IMR-90 (cell line): ENCODE data around the gene APOBEC3H.

Source experiments
- BHLHE40 ChIP-seq: fragments of 150-350 bp; IDR thresholded peaks from 2 replicates; pipeline ENCODE4 v1.6.1; 2016; ENCODE audit warnings: mild to moderate bottlenecking, low read depth, low read length
- CEBPB ChIP-seq: IDR thresholded peaks from 2 replicates; pipeline ENCODE4 v1.6.1; 2012; ENCODE audit warnings: low read depth, low read length, improper control_type of control experiment
- CTCF ChIP-seq: conservative IDR thresholded peaks from 2 replicates; pipeline ENCODE4 v1.5.1; 2012; ENCODE audit warnings: mild to moderate bottlenecking, low read depth, low read length, improper control_type of control experiment
- FOS ChIP-seq: fragments of 150-350 bp; IDR thresholded peaks from 2 replicates; pipeline ENCODE4 v1.6.1; 2016; ENCODE audit warnings: low read depth, low read length
- MAFK ChIP-seq: IDR thresholded peaks from 2 replicates; pipeline ENCODE4 v1.6.1; 2012; ENCODE audit warnings: low read depth, low read length, improper control_type of control experiment
- MAZ ChIP-seq: IDR thresholded peaks from 2 replicates; pipeline ENCODE4 v1.6.1; 2012; ENCODE audit warnings: low read depth, mild to moderate bottlenecking, low read length, improper control_type of control experiment, moderate library complexity, borderline replicate concordance
- NFE2L2 ChIP-seq: fragments of 150-350 bp; IDR thresholded peaks from 2 replicates; pipeline ENCODE4 v1.6.1; 2016; ENCODE audit warnings: low read depth, mild to moderate bottlenecking, low read length
- POLR2A ChIP-seq: IDR thresholded peaks from 2 replicates; pipeline ENCODE4 v1.6.1; 2012; ENCODE audit warnings: mild to moderate bottlenecking, low read depth, low read length
- RAD21 ChIP-seq: IDR thresholded peaks from 2 replicates; pipeline ENCODE4 v1.6.1; 2012; ENCODE audit warnings: low read length, improper control_type of control experiment
- RCOR1 ChIP-seq: IDR thresholded peaks from 2 replicates; pipeline ENCODE4 v1.6.1; 2012; ENCODE audit warnings: mild to moderate bottlenecking, low read length, improper control_type of control experiment; ENCODE audit not compliant: insufficient replicate concordance
- SMC3 ChIP-seq: fragments of 150-350 bp; IDR thresholded peaks from 2 replicates; pipeline ENCODE4 v1.6.1; 2016; ENCODE audit warnings: low read depth, mild to moderate bottlenecking, antibody characterized with exemption, low read length, moderate library complexity

GRCh38 chr22:39122772-39123470, 25.9 kb downstream of the APOBEC3H start:
- TF ChIP-seq CTCF = no peak
- no peak for TF ChIP-seq CEBPB
- TF ChIP-seq BHLHE40 = no peak
- no peak for TF ChIP-seq POLR2A
- no peak for TF ChIP-seq SMC3
- TF ChIP-seq MAZ = no peak
- TF ChIP-seq RAD21 = no peak
- TF ChIP-seq FOS = no peak
- no peak for TF ChIP-seq MAFK
- no peak for TF ChIP-seq NFE2L2
- TF ChIP-seq RCOR1 = no peak
